GM18519 (cell line): Measurements from ENCODE around the gene VWCE.

Experiments
- ATAC-seq: cut with Tn5 transposase; IDR thresholded peaks from one replicate; pipeline ENCODE4 v1.9.1; 2021; ENCODE audit warnings: mild to moderate bottlenecking, moderate library complexity; ENCODE audit not compliant: unreplicated experiment, low FRiP score

The VWCE gene

GRCh38 chr11:61294717-61295595, at the start of gene VWCE:
VWCE (minus strand) TSS chr11:61295316; CDS start chr11:61295037, 279 bp downstream.
- no peak for ATAC-seq

DNA sequence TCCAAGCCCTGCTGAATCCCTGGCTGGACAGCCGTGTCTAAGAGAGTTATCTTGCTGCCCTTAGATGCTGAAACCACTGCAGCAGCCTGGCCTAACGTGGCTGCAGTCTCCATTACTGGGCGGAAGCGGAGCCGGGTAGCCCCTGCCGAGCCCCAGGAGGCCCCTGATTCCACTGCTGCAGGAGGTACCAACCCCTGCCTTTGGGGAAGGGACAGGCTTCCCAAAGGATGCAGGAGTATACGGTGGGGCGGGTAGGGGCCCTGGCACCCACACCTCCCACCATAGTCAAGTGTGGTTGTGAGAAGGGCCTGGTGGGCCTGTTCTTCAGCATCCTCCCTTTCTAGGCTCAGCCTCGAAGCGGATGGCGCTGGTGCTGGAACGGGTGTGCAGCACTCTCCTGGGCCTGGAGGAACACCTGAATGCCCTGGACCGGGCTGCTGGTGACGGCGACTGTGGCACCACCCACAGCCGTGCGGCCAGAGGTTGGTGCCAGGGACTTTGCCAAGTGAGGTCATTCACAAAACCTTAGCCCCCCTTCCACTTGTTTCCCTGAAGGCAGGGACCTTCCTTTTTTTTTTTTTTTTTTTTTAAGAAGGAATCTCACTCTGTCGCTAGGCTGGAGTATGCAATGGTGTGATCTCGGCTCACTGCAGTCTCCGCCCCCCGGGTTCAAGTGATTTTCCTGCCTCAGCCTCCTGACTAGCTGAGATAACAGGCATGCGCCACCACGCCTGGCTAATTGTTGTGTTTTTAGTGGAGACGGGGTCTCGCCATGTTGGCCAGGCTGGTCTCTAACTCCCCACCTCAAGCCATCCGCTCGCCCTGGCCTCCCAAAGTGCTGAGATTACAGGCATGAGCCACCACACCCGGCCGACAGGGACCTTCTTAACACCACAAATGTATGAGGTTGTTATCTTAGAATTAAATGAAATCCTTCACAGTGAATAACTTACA, 49.0 kb upstream of the VWCE start:
- ATAC-seq: no peak

DNA sequence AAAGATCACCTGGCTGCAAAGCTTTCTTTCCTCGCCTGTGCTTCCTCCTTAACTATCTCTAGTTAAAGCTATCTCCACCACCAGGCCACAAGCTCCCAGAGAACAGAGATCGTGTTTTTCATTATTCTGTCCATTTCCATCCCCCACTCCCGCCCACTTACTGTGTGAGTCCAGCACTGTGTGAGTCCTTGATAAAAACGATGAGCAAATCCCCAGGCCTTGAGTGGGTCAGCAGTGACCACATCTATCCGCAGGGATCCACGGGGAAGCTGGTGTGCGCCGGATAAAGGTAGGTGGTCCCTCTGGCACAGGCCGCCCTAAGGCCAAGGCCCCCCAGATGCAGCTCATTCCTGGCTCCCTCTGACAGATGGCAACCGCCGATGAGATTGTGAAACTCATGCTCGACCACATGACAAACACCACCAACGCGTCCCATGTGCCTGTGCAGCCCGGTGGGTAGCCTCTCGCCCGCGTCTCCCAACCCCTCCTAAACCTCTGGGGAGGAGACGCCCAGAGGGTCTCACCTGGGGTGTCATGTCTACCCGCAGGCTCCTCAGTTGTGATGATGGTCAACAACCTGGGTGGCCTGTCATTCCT, 47.2 kb upstream of the VWCE start:
- no peak for ATAC-seq

DNA sequence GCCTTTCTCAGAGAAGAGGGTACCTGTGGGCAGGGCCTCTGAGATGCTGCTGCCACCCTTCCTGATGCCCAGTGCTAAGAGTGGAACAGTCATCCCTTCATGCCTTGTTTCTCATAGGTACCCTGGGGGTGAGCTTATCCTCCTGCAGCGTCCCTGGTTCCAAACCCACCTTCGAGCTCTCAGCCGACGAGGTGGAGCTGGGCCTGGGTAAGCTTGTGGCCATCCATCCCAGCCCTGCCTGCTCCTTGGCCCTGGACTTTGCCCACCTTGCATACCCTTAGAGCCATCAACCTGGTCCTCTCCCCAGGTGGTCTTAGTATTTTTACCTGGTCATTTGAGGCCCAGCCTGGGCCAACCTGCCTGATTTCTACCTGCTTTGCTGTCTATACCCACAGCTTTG, 46.6 kb upstream of the VWCE start:
- no peak for ATAC-seq

DNA sequence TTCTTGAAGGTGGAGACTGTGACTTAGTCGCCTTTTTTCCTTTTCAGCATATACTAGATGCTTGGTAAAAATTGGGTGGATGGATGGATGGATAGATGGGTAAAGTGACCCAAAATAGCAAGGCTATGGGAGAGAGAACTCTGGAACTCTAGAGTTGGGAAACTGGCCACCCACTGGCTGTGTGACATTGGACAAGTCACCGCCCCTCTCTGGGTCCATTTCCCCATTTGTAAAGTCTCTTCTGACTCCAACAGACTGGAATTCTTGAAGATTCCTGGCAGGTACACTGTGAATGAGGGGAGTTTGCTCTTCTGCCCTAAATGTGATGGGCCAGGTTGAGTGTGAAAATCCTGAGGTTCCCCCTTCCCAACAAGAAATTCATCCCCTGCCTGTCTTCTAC, 45.9 kb upstream of the VWCE start:
- ATAC-seq: no peak

GRCh38 chr11:61339490-61339878, 44.4 kb upstream of the VWCE start:
- no peak for ATAC-seq

- no peak for ATAC-seq
These were observed 43.8 kb upstream of the VWCE start for GRCh38 chr11:61338783-61339489.

DNA sequence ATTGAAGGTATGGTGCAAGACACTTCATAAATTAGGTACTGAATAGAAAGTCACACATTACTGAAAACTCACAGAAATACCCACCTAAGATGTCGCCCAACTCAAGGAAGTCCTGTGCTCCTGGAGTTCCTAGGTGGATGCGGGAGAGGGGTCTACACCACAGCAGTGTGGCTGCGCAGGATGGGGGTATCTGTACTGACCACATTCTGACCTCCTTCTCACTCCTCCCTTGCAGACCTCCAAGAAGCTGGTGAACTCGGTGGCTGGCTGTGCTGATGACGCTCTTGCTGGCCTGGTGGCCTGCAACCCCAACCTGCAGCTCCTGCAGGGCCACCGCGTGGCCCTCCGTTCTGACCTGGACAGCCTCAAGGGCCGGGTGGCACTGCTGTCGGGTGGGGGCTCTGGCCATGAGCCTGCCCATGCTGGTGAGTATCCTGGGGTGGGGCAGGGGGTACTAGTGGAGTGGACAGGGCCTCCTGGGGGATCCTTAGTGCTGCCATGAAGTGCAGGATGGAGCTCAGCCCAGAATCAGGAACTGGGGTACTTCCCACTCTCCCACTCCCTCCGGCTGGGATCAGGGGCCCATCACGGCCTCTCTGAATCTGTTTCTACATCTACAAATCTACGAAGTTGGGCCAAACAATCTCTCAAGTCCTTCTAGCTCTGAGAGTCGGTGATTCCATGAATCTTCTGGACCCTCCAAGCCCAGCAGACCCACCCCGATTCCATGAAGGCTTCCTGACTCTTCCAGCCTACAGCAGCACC, 42.8 kb upstream of the VWCE start:
- no peak for ATAC-seq

GRCh38 chr11:61336171-61336935, 41.2 kb upstream of the VWCE start:
- ATAC-seq: peak; percentile 52

- no peak for ATAC-seq
These were observed 40.2 kb upstream of the VWCE start for GRCh38 chr11:61335355-61335710.

DNA sequence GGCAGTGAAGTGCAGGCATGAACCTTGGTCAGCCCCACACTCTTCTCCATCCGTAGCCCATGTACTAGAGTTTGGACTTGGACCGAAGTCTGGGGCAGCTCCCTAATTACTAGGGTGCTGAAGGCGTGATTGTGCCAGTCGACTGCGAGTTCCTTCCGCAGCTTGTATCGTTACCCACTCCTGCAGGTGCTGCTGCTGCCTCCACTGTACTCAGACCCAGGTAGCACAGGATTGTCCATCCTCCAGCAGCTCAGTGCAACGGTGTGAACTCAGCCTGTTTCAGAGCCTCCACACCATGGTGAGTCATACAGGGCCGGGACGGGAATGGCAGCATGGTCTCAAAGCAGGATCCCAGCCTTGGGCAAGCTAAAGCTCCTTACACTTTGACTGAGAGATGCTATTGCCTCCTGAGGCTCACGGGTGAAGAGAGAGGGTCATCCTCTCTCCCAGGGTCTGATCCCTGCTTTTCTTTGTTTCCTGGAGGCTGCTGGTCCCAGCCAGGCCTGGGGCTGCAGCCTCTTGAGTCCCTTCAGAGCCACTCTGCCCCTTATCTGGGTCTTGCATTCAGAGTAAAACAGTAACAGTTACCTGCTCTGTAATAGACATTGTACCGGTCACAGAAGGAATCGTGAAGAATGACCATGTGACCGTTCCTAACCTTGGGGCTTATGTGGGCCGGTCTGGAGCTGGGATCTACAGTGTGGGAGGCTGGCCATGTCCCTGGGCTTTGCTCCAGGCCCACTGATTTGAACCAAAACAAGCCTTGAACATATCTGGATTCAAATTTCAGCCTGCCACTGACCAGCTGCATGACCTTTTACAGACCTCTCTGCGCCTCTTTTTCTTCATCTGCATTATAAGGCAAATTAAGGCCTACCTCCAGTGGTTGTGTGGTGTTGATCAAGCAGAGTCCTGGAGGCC, 39.6 kb upstream of the VWCE start:
- ATAC-seq: no peak

DNA sequence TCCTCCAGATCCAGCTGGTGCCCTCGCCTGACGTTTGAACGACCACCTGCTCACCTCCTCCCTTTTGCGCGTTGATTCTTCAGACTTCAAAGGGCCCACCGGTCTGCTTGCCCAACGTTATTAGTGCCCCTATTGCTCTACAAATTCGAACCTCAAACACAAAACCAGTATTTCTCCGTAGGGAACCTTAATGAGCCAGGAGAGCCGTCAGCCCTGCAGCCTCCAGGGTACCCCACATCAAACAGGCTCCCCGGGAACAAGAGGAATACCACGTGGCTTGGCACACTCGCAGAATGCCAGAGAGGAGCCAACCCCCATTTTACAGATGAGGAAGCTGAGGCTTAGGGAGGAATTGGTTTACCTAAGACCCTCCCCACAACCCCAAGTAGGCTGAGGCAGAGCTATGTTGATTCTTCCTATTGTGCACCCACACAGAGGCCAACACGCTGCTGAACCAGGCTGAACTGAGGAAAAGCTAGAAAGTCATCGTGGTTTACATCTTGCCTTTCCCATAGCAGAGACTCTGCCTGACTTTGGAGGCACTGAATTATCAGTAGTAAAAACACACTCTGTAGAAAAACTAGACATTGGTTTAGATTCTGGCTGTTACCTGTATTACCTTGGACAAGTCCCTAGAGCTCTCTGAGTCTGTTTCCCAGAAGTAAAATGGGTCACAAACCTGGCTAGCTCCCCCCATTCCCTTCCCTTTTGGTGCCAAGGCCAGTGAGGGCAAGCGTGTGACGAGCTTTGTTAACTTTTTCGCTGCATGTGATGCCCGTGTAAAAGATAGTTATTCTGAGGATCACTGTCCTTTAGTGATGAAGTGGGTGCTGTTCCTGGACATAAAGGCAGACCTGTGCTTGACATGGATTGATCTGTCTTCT, 38.7 kb upstream of the VWCE start:
- ATAC-seq: no peak

DNA sequence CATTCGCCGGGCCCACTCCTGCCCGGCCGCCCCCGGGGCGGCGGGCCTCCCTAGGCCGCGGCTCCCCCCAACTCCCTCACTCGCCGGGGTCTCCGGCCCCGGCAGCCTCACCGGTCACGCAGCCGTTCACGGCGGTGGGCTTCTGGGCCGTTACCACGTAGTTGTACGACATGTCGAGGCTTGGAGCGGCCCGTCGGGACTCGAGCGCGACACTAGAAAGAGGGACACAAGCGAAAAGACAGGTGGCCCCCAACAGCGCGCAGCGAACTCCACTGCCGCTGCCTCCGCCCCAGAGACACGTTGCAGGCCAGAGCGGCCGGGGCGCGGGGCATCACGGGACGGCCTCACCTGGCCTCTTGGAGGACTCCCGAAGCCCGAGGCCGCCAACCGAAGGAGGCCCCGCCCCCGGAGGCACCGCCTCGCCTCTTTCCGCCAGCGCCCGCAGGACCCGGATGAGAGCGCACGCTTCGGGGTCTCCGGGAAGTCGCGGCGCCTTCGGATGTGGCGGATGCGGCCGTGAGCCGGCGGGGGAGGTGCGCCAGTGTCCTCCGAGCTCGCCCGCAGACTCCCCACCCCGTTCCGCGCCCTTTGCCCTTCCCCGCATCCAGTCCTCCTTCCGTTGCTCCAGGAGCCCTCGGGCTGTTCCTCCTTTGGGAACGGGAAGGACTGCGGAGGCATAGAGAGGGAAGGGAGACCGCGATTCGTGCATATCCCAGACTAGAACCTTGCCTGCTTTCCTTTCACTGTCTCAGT, 37.9 kb upstream of the VWCE start, which contains the start of the genes DDB1 and TKFC:
DDB1 (minus strand) TSS at position 309 of the 753 bp plus-strand sequence; CDS start at position 172, 137 bp downstream.
TKFC (plus strand) TSS at position 432 of the 753 bp plus-strand sequence. CDS start 1,501 bp downstream, outside the sequence.
- peak; percentile 65 for ATAC-seq

- no peak for ATAC-seq
These were observed 37.2 kb upstream of the VWCE start for GRCh38 chr11:61332281-61332796.

- no peak for ATAC-seq
These were observed 36.5 kb upstream of the VWCE start for GRCh38 chr11:61331651-61332050.

GRCh38 chr11:61329871-61330270, 34.8 kb upstream of the VWCE start:
- no peak for ATAC-seq
